KMS-11 (cell line): ENCODE data around the gene COL19A1.
"Not testable (repeated sequence)": the region's sequence is repeated elsewhere in the genome, so short reads cannot be mapped to it uniquely, and the experiment has no call there.

Source experiments
- H2AFZ ChIP-seq: fragments of 200-600 bp; sonication (generic); 2 replicates; pipeline ENCODE4 v1.6.1; 2016; ENCODE audit warnings: antibody characterized with exemption, mixed run types, low read depth
- H3K27ac ChIP-seq: fragments of 200-600 bp; sonication (generic); 2 replicates; pipeline ENCODE4 v1.6.1; 2016; ENCODE audit warnings: mild to moderate bottlenecking, mixed run types
- H3K27me3 ChIP-seq: fragments of 200-600 bp; sonication (generic); 2 replicates; pipeline ENCODE4 v1.6.1; 2017; ENCODE audit warnings: mild to moderate bottlenecking, low read depth, mixed run types, moderate library complexity; ENCODE audit not compliant: insufficient read depth
- H3K36me3 ChIP-seq: fragments of 200-600 bp; sonication (generic); 2 replicates; pipeline ENCODE4 v1.6.1; 2017; ENCODE audit warnings: mild to moderate bottlenecking, mixed run types; ENCODE audit not compliant: insufficient read depth
- H3K4me1 ChIP-seq: fragments of 200-600 bp; sonication (generic); 2 replicates; pipeline ENCODE4 v1.6.1; 2016; ENCODE audit warnings: mild to moderate bottlenecking, low read depth, mixed run types; ENCODE audit not compliant: poor library complexity, severe bottlenecking
- H3K4me2 ChIP-seq: fragments of 200-600 bp; sonication (generic); 2 replicates; pipeline ENCODE4 v1.7.0; 2016; ENCODE audit warnings: mild to moderate bottlenecking, mixed run types
- H3K4me3 ChIP-seq: fragments of 200-600 bp; sonication (generic); IDR thresholded peaks from 2 replicates; pipeline ENCODE4 v1.6.1; 2017; ENCODE audit warnings: low read depth, low read length, mixed read lengths; ENCODE audit not compliant: insufficient read depth
- H3K79me2 ChIP-seq: fragments of 200-600 bp; sonication (generic); 2 replicates; pipeline ENCODE4 v1.6.1; 2016; ENCODE audit warnings: low read depth, mixed run types; ENCODE audit not compliant: insufficient read depth
- H3K9ac ChIP-seq: fragments of 200-600 bp; sonication (generic); 2 replicates; pipeline ENCODE4 v1.6.1; 2016; ENCODE audit warnings: mild to moderate bottlenecking, mixed run types
- H4K20me1 ChIP-seq: fragments of 200-600 bp; sonication (generic); 2 replicates; pipeline ENCODE4 v1.6.1; 2016; ENCODE audit warnings: mild to moderate bottlenecking, mixed run types; ENCODE audit not compliant: insufficient read depth
- TF ChIP-seq, protein P1 (sequence below): fragments of 200-600 bp; sonication (generic); conservative IDR thresholded peaks from 2 replicates; pipeline ENCODE4 v1.6.1; 2017; ENCODE audit warnings: low read depth, mild to moderate bottlenecking, antibody characterized with exemption, low read length, moderate library complexity, mixed read lengths

Gene COL19A1

DNA sequence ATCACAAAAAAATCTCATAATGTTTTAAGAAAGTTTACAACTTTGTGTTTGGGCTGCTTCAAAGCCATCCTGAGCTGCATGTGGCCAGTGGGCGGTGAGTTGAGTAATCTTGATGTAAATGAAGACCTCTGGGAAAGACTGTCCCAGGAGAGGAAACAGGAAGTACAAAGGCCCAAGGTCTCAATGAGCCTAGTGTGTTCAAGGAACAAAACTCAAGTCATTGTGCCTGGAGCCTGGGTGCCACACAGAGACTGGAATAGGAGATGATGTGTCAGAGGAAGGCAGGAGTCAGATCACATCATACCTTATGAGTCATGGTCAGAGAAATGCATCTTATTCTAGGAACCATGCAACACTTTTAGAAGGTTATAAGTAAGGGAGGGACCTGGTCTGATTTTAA lies 51.5 kb downstream of the COL19A1 start:
- Histone ChIP-seq H4K20me1 (no peaks in the 10 kb centered on the region), H3K27ac (no peak overlapping the region), H3K4me2 (no peak overlapping the region), H3K9ac (no peak overlapping the region), H3K4me3 (no peak overlapping the region), H2AFZ (no peak overlapping the region), H3K36me3 (no peaks in the 10 kb centered on the region), H3K79me2 (no peaks in the 10 kb centered on the region), H3K27me3 (no peaks in the 10 kb centered on the region), H3K4me1 (no peaks in the 10 kb centered on the region)
- TF ChIP-seq, protein P1, sequence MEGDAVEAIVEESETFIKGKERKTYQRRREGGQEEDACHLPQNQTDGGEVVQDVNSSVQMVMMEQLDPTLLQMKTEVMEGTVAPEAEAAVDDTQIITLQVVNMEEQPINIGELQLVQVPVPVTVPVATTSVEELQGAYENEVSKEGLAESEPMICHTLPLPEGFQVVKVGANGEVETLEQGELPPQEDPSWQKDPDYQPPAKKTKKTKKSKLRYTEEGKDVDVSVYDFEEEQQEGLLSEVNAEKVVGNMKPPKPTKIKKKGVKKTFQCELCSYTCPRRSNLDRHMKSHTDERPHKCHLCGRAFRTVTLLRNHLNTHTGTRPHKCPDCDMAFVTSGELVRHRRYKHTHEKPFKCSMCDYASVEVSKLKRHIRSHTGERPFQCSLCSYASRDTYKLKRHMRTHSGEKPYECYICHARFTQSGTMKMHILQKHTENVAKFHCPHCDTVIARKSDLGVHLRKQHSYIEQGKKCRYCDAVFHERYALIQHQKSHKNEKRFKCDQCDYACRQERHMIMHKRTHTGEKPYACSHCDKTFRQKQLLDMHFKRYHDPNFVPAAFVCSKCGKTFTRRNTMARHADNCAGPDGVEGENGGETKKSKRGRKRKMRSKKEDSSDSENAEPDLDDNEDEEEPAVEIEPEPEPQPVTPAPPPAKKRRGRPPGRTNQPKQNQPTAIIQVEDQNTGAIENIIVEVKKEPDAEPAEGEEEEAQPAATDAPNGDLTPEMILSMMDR, result no peak

DNA sequence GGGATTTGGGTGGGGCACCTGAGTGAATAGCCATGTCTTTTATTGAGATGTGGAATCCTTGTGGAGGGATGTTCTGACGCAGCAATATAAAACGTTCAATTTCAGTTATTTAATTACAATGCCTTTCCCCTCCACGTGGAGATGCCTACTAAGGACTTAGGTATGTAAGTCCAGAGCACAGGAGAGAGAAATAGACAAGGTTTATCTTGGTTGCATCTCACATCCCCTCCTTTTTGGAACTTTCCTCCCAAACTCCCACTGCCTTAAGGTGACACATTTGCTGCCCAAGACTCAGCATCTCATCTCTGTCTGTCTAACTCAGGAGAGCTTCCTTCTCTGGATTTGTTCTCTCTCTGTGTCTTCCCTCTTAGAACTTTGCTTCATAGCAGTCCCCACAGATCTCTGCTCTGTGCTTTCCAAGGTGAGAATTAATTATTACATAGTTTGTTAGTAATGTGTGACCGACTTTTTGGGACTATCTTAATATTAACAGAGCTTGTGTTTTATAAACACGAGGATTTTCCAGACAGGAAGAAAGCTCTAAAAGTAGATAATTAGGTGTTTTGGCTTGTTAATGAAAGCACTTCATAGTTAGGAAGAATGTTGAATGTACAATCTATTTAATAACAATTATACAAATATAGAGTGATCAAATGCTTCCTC lies 52.6 kb downstream of the COL19A1 start:
- Histone ChIP-seq H3K27me3 (no peaks in the 10 kb centered on the region), H3K79me2 (no peaks in the 10 kb centered on the region), H3K4me3 (no peak overlapping the region), H3K4me1 (no peaks in the 10 kb centered on the region), H3K27ac (no peak overlapping the region), H3K36me3 (no peaks in the 10 kb centered on the region), H3K9ac (no peak overlapping the region), H3K4me2 (no peak overlapping the region), H4K20me1 (no peaks in the 10 kb centered on the region), H2AFZ (no peak overlapping the region)
- TF ChIP-seq, protein P1, result no peak

DNA sequence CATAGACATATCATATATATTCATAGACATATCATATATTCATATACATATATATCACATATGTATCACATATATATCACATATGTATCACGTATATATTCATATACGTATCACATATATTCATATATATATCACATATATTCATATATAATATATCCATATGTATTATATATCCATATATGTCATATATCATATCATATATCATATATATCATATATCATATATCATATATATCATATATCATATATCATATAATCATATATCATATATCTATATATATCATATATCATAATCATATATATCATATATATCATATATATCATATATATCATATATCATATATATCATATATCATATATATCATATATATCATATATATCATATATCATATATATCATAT lies 54.7 kb downstream of the COL19A1 start:
- H3K36me3 ChIP-seq, H3K4me3 ChIP-seq, H3K27ac ChIP-seq, H4K20me1 ChIP-seq, H3K4me2 ChIP-seq, H3K79me2 ChIP-seq, H2AFZ ChIP-seq, H3K4me1 ChIP-seq, H3K9ac ChIP-seq, H3K27me3 ChIP-seq: not testable (repeated sequence)

DNA sequence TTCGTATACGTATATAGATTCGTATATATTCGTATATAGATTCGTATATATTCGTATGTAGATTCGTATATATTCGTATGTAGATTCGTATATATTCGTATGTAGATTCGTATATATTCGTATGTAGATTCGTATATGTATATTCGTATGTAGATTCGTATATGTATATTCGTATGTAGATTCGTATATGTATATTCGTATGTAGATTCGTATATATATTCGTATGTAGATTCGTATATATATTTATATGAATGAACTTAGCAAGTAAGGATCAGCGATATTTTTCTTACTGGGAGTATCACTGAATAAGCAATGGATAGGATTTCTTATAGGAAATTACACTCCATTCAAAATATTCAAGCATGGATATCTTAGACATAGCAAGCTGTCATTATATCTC lies 55.3 kb downstream of the COL19A1 start:
- not testable (repeated sequence) for H2AFZ ChIP-seq, H3K4me1 ChIP-seq, H3K4me2 ChIP-seq, H3K9ac ChIP-seq, H3K27me3 ChIP-seq, H3K4me3 ChIP-seq, H3K79me2 ChIP-seq, H4K20me1 ChIP-seq, H3K27ac ChIP-seq, H3K36me3 ChIP-seq

DNA sequence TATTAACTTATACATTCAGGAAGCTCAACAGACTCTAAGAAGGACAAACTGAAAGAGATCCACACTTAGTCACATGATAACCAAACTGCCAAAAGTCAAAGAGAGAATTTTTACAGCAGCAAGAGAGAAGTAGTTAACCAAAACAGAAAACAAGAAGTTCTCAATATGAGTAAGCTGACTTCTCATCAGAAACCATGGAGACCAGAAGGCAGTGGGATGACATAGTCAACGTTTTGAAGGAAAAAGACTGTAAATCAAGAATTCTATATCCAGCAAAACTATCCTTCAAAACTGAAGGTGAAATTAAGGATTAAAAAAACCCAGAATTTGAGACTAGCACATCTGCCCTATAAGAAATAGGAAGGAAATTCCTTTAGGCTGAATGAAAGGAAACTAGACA lies 60.4 kb downstream of the COL19A1 start:
- H3K27ac ChIP-seq, result no peak overlapping the region

More for the DNA sequence above, 60.4 kb downstream of the COL19A1 start:
- no peaks in the 10 kb centered on the region for H3K79me2 ChIP-seq
- no peaks in the 10 kb centered on the region for H4K20me1 ChIP-seq
- TF ChIP-seq, protein P1, result no peak
- H2AFZ ChIP-seq, result no peak overlapping the region
- H3K4me1 ChIP-seq, result no peaks in the 10 kb centered on the region
- H3K4me2 ChIP-seq, result no peak overlapping the region
- H3K36me3 ChIP-seq, result no peaks in the 10 kb centered on the region
- no peak overlapping the region for H3K9ac ChIP-seq
- H3K27me3 ChIP-seq, result no peaks in the 10 kb centered on the region
- no peak overlapping the region for H3K4me3 ChIP-seq
